Ramos (cell line): ENCODE data around the gene STK32C.
"Not testable (repeated sequence)": the region's sequence is repeated elsewhere in the genome, so short reads cannot be mapped to it uniquely, and the experiment has no call there.

Experiments
- in situ Hi-C: fragments of 300-500 bp; cut with MboI; formaldehyde crosslinking; loops from one replicate; pipeline ENCODE4 v1.14.3; 2022; ENCODE audit warnings: low sequenced_read_pairs; ENCODE audit not compliant: unreplicated experiment

STK32C gene

GRCh38 chr10:132272231-132272971, 35.3 kb downstream of the STK32C start:
- in situ Hi-C loops, result no loop called here

DNA sequence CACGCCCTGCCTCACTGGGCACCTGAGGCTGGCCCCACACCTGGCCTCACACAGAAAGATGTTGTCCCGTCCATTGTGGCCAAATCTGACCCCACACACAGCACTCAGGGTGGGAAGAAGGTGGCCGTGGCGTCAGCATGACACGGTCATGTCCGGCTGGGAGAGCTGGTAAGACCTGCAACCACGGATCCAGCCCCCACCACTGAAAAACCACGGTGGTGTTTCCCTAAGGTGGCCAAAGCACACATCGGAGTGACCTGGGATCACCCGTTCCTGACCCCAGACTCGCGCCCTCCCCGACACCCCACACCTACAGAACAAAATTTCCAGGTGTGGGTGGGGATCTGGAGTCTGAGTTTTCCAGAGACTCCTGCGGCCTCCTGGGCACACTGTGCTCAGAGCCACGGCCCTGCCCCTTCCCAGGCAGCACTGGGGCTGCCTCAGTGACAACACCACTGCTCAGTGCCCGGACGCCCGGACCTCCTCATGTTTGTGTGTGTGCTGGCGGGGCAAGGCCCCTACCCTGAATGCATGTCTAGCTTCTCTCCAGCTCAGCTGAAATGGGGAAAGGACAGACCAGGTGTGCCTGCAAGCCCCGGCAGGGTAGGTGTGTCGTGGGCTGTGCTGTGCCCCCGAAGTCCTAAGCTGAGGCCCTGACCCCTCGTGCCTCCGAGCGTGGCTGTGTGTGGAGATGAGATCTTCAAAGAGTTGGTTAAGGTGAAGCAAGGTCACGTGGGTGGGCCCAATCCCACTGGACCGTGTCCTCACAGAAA, 36.1 kb downstream of the STK32C start:
- in situ Hi-C loops, result no loop called here

GRCh38 chr10:132270721-132271457, 36.9 kb downstream of the STK32C start:
- in situ Hi-C loops, result no loop called here

GRCh38 chr10:132270256-132270655, 37.5 kb downstream of the STK32C start:
- in situ Hi-C loops, result no loop called here

DNA sequence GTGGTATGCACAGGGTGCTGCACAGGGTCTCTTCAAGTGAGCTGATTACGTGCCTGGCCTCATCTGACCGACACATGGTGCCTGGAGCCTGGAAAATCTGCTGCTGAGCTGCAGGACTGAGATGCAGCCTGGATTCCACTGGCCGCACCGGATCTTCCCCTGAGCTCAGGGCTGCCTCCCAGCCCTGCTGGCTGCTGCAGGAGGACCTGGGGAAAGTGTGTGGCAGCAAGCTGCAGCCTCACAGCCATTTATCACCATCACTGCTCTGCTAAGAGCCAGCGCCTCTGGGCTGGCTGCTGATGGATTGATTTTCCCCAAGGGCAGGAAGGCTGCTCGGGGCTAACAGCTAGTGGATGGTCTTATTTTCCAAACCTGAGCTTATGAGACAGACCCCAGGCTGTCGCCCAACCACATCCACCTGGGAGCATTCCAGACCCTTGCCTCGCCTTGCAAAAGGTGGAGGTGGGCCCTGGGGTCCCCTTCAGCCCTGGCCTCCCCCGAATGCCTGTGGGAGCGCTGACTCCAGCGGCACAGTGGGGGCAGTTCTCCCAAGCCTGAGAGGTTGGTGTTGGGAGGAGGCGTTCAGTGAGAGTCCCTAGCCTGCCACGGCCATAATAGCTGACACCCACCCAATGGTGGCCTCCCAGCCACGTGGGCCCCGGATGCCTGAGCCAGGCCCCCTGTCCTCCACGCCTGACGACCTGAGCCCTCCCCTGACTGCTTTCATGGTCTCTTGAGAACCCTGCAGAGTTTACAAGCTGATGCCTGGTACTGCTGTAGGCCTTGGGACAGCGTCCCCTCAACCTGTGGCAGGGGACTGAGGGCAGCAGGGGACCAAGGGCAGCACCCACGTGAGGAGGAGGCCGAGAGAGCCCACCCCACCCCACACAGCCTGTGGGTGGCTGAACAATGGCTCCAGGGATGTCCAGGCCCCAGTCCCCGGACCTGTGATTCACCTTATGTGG, 38.2 kb downstream of the STK32C start:
- in situ Hi-C loops, result no loop called here

GRCh38 chr10:132267916-132268315, 39.8 kb downstream of the STK32C start:
- in situ Hi-C loops, result not testable (repeated sequence)

DNA sequence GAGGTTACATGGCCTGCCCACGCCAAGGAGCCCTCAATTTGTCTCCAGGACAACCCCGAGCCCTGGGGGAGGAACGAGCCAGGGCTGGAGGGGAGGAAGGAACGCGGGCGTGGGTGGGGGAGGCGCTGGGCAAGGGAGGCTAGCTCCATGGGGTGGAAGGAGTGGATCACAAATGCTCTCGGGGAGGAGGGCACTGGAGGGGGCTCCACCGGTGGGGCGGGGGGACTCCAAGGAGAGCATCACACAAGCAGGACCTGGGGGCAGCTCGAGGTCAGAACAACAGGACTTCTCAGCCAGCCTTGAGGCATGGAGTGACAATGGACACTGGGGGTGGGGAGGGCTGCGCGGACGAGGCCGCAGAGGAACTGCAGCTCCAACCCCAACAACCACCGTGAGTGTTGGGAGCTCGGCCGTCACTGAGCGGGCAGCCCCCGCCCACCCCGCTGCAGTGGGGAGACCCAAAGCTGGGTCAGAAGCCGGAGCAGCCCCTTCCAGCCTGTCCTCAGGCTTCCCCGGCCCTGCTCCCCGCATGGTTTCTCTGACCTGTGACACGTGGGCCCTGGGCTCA, 41.1 kb downstream of the STK32C start:
- in situ Hi-C loops, result no loop called here

GRCh38 chr10:132265890-132266496, 41.8 kb downstream of the STK32C start:
- in situ Hi-C loops, result no loop called here

- in situ Hi-C loops, result no loop called here
Measured at GRCh38 chr10:132264966-132265889, 42.5 kb downstream of the STK32C start.

- in situ Hi-C loops, result no loop called here
Measured at GRCh38 chr10:132264306-132264950, 43.3 kb downstream of the STK32C start.

DNA sequence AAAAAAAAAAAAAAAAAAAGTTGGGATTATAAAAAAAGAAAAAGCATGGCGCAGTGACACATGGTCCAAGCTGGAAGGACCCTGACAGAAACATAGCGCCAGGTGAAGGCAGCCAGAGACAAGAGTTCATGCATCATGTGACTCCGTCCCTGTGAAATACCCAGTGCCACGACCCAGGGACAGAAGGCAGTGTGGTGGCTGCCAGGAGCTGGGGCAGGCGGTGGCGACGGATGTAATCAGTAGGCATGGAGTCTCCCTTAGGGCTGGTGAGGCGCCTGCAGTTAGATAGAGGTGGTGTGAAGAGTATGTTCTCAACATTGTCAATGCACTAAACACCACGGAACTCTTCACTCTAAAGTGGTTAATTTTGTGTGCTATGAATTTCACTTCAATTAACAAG, 43.9 kb downstream of the STK32C start:
- in situ Hi-C loops, result no loop called here

DNA sequence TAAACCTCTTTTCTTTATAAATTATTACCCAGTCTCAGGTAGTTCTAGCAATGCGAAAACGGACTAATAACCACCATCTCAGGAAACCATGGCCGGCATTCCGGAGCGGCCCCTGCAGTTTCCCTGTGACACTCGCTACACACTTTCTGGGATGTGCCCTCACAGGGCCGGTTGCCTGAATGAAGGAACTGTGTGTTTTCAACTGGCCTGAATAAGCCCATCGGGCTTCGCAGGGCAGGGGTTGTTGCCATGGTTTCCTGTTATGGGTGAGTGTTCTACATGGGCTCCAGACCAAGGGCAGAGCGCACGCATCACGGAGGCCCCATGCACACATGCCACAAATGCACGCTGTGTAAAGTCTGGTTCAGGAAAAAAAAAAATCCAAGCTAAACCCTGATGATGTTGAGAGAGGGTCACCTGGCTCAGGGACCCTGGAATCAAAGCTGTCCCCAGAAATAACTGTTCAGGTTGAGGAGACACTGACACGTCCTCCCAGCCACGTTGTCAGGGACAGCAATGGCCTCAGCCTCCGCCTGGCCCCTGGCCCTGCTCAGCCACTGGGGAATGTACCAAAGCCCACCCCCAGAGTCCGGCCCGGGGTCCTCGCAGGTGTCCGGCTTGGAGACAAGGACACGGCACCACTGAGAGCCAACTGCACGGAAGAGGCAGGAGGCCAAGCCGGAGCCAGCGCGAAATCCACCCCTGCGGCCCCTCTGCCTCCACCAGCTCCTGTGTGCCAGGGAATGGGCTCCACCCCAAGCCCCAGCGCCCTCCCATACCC, 47.9 kb downstream of the STK32C start:
- in situ Hi-C loops, result no loop called here

DNA sequence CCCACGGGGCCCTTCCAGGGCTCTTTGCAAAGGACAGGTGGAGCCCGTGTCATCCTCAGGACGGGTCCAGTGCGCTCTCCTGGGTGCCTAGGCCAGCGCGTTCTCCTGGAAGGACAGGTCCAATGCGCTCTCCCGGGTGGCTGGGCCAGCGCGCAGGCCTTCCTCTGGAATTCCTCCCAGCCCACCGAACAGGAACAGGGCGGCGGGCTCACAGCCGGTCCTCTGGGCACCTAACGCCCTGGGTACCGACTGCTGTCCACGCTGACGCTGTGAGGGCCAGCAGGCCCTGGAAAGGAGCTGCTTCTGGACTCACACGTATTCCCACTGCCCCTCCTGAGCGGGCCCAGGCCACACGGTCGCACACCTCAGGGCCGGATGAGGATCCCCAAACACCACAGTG, 49.3 kb downstream of the STK32C start:
- in situ Hi-C loops, result no loop called here

DNA sequence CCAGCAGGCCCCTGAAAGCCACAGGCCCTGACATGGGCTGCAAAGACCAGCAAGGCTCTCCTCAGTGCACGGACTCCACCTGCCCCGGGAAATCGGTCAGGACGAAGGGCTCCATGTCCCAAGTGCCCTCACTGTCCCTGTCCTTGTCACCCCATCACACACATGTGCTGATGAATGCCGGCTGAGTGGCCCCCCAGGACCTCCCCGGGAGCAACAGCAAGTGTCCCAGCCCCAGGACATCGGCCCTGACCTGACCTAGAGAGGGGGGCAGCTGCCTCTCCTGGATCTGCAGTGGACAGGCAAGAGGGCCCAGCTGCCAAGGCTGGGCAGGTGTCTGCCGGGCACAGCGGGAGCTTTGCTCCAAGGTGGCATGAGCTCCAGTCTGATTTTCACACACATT, 49.8 kb downstream of the STK32C start:
- in situ Hi-C loops, result no loop called here

GRCh38 chr10:132257271-132257670, 50.5 kb downstream of the STK32C start:
- in situ Hi-C loops, result no loop called here

GRCh38 chr10:132256866-132257265, 50.9 kb downstream of the STK32C start:
- in situ Hi-C loops, result no loop called here
